Trophoblast cell (in vitro differentiated cells and primary cell): ENCODE results near the gene FBLN5.

Experiments used
- DNase-seq, 2 donors: peaks; one replicate each; pipeline ENCODE4 v3.0.0-alpha.2; 2016
- H2AFZ ChIP-seq: 2 replicates; pipeline ENCODE4 v1.6.1; 2013; ENCODE audit warnings: low read length, moderate library complexity, mild to moderate bottlenecking; ENCODE audit not compliant: insufficient read depth, poor library complexity
- H2AK5ac ChIP-seq: 2 replicates; pipeline ENCODE4 v1.6.1; 2013; ENCODE audit warnings: mild to moderate bottlenecking, low read length
- H2BK120ac ChIP-seq: 2 replicates; pipeline ENCODE4 v1.6.1; 2013; ENCODE audit warnings: low read length, mild to moderate bottlenecking, moderate library complexity; ENCODE audit not compliant: insufficient read depth, poor library complexity
- H2BK12ac ChIP-seq: 2 replicates; pipeline ENCODE4 v1.6.1; 2013; ENCODE audit warnings: mild to moderate bottlenecking, low read length, moderate library complexity
- H2BK5ac ChIP-seq: 2 replicates; pipeline ENCODE4 v1.6.1; 2013; ENCODE audit warnings: low read length, low read depth, moderate library complexity, mild to moderate bottlenecking; ENCODE audit not compliant: poor library complexity
- H3K14ac ChIP-seq: 2 replicates; pipeline ENCODE4 v1.6.1; 2013; ENCODE audit warnings: mild to moderate bottlenecking, low read length
- H3K18ac ChIP-seq: 2 replicates; pipeline ENCODE4 v1.6.1; 2013; ENCODE audit warnings: mild to moderate bottlenecking, low read length
- H3K23ac ChIP-seq: 2 replicates; pipeline ENCODE4 v1.6.1; 2013; ENCODE audit warnings: low read length
- H3K27ac ChIP-seq: 2 replicates; pipeline ENCODE4 v1.5.1; 2013; ENCODE audit warnings: low read depth, mild to moderate bottlenecking, inconsistent platforms, low read length, moderate library complexity
- H3K27me3 ChIP-seq: 2 replicates; pipeline ENCODE4 v1.6.1; 2013; ENCODE audit warnings: inconsistent platforms, mild to moderate bottlenecking, low read length, moderate library complexity; ENCODE audit not compliant: insufficient read depth
- H3K36me3 ChIP-seq, 2 experiments: 1 replicate in 1 of 2; 2 replicates in 1 of 2; pipeline ENCODE4 v1.6.1; 2013; ENCODE audit warnings: low read length in 2 of 2, mild to moderate bottlenecking in 2 of 2, moderate library complexity in 1 of 2; ENCODE audit not compliant: insufficient read depth in 2 of 2, control insufficient read depth in 1 of 2
- H3K4ac ChIP-seq: 2 replicates; pipeline ENCODE4 v1.6.1; 2013; ENCODE audit warnings: low read depth, mild to moderate bottlenecking, low read length, moderate library complexity
- H3K4me1 ChIP-seq, 2 experiments: 1 replicate in 1 of 2; 2 replicates in 1 of 2; pipeline ENCODE4 v1.6.1; 2013; ENCODE audit warnings: low read length in 2 of 2, mild to moderate bottlenecking in 2 of 2, moderate library complexity in 1 of 2; ENCODE audit not compliant: insufficient read depth in 2 of 2, control insufficient read depth in 1 of 2
- H3K4me2 ChIP-seq: 2 replicates; pipeline ENCODE4 v1.6.1; 2013; ENCODE audit warnings: inconsistent platforms, mild to moderate bottlenecking, low read length, moderate library complexity
- H3K4me3 ChIP-seq: 2 replicates; pipeline ENCODE4 v1.5.1; 2013; ENCODE audit warnings: mild to moderate bottlenecking, low read depth, low read length, inconsistent platforms
- H3K79me1 ChIP-seq: one replicate; pipeline ENCODE4 v1.6.1; 2013; ENCODE audit warnings: low read length
- H3K79me2 ChIP-seq: 2 replicates; pipeline ENCODE4 v1.6.1; 2013; ENCODE audit warnings: low read length, mild to moderate bottlenecking; ENCODE audit not compliant: control insufficient read depth, insufficient read depth, poor library complexity
- H3K9ac ChIP-seq: 2 replicates; pipeline ENCODE4 v1.6.1; 2013; ENCODE audit warnings: mild to moderate bottlenecking, low read length
- H3K9me3 ChIP-seq: 2 replicates; pipeline ENCODE4 v1.6.1; 2013; ENCODE audit warnings: low read depth, mild to moderate bottlenecking, control low read depth, inconsistent platforms, low read length; ENCODE audit not compliant: insufficient read depth
- H4K12ac ChIP-seq: 2 replicates; pipeline ENCODE4 v1.6.1; 2013; ENCODE audit warnings: low read depth, mild to moderate bottlenecking, low read length, moderate library complexity
- H4K8ac ChIP-seq: 2 replicates; pipeline ENCODE4 v1.6.1; 2013; ENCODE audit warnings: low read depth, mild to moderate bottlenecking, low read length, moderate library complexity
- H4K91ac ChIP-seq: one replicate; pipeline ENCODE4 v1.6.1; 2013; ENCODE audit warnings: low read depth, mild to moderate bottlenecking, low read length, moderate library complexity
- WGBS: extraction: QIAGEN DNeasy Blood & Tissue Kit; methylation state at CpG from one replicate; pipeline ENCODE4 v1.1.7; 2013; ENCODE audit warnings: missing lambda C conversion rate; ENCODE audit not compliant: insufficient read length, insufficient coverage; ENCODE audit errors: extremely low coverage; 5-methylcytosine and 5-hydroxymethylcytosine counted together

FBLN5 gene

DNA sequence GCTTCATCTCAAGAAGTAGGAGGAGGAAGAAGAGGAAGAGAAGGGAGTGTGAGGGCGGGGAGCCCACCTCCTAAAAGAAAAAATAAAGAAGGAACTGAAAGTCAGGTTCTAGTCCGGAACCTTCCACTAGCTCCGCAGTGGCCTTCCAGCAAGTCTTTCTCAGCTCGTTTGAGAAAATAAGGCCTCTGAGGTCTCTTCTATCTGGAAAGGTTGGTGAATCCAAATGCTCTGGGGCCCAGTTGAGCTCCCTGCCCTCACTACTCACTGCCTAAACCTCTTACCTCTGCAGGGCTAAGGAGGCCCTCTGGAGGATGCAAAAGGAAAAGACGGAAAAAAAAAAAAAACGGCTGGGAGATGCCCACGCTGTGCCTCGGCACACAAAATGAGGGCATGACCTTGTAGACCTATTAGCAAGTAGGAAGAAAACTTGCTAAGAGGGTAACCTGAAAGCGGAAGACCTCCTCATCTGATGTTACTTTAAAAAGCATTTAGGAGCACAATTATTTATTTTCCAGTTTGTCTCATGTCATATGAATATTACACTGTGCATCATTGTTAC, 35.9 kb downstream of the FBLN5 start:
- Histone ChIP-seq H3K4me3 (no peak overlapping the region), H3K79me2 (no peaks in the 10 kb centered on the region), H3K14ac (no peak overlapping the region), H3K79me1 (no peaks in the 10 kb centered on the region), H3K4ac (no peak overlapping the region), H3K23ac (no peak overlapping the region), H4K8ac (no peak overlapping the region), H4K91ac (no peak overlapping the region), H2BK5ac (no peak overlapping the region), H2BK12ac (no peak overlapping the region), H3K36me3 (no peaks in the 10 kb centered on the region), H3K4me2 (no peak overlapping the region), H3K4me1 (no peaks in the 10 kb centered on the region), H3K18ac (no peak overlapping the region), H2AFZ (no peak overlapping the region), H2BK120ac (no peak overlapping the region), H4K12ac (no peak overlapping the region), H2AK5ac (no peak overlapping the region), H3K9ac (no peak overlapping the region), H3K27me3 (no peaks in the 10 kb centered on the region), H3K27ac (no peak overlapping the region), H3K9me3 (no peaks in the 10 kb centered on the region)
- WGBS = no CpG with 5 or more reads among the region's 9 CpGs
- DNase-seq = peak; percentile 31 to 64

DNA sequence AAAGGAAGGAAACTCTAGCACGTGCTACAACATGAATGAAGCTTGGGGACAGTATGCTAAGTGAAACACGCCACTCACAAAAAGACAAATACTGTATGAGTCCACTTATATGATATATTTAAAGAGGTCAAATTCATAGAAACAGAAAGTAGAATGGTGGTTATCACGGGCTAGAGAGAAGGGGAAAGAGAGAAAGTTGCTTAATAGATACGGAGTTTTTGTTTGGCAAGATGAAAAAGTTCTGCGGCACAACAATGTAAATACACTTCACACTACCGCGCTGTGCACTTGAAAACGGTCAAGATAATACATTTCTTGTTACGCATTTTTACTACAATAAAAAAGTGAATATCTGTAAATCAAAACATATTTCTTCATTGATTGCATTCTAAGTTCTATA, 37.3 kb downstream of the FBLN5 start:
- H3K9ac ChIP-seq = no peak overlapping the region
- WGBS = no CpG with 5 or more reads among the region's 9 CpGs
- H3K36me3 ChIP-seq = no peaks in the 10 kb centered on the region
- H2BK12ac ChIP-seq = no peak overlapping the region
- no peaks in the 10 kb centered on the region for H3K79me1 ChIP-seq
- H3K27ac ChIP-seq = no peak overlapping the region
- H3K23ac ChIP-seq = no peak overlapping the region
- H2AK5ac ChIP-seq = no peak overlapping the region
- no peak for DNase-seq
- H3K18ac ChIP-seq = no peak overlapping the region
- no peak overlapping the region for H4K91ac ChIP-seq
- no peaks in the 10 kb centered on the region for H3K27me3 ChIP-seq
- H3K4me2 ChIP-seq = no peak overlapping the region
- no peak overlapping the region for H2AFZ ChIP-seq
- no peak overlapping the region for H3K14ac ChIP-seq
- no peak overlapping the region for H3K4ac ChIP-seq
- H4K12ac ChIP-seq = no peak overlapping the region
- H3K9me3 ChIP-seq = no peaks in the 10 kb centered on the region
- no peak overlapping the region for H3K4me3 ChIP-seq
- no peak overlapping the region for H2BK5ac ChIP-seq
- H3K4me1 ChIP-seq = no peaks in the 10 kb centered on the region
- H4K8ac ChIP-seq = no peak overlapping the region
- H3K79me2 ChIP-seq = no peaks in the 10 kb centered on the region
- H2BK120ac ChIP-seq = no peak overlapping the region

DNA sequence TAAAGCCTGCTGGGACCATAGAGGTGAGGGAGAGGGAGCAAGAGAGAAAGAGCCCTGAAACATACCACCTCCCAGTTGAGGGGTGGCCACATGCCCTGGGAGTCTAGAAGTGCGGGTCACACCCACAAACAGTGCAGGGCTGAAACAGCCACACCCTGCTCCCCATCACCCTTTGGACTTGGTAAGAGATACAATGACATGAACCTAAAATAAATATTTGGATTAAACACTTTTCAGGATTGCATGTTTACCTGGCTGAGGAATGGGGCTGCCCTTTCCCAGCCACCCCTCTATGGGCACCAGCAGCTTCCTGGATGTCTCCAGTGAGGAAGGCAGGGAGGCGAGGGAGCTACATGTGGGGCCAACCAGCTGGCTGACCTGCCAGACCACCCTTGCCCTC, 41.1 kb downstream of the FBLN5 start:
- Histone ChIP-seq H3K9ac (no peak overlapping the region), H4K8ac (no peak overlapping the region), H3K4me3 (no peak overlapping the region), H4K12ac (no peak overlapping the region), H3K4ac (no peak overlapping the region), H4K91ac (no peak overlapping the region), H3K18ac (no peak overlapping the region), H3K27ac (no peak overlapping the region), H2BK12ac (no peak overlapping the region), H3K9me3 (no peaks in the 10 kb centered on the region), H2BK5ac (no peak overlapping the region), H2AK5ac (no peak overlapping the region), H3K4me1 (no peaks in the 10 kb centered on the region), H3K23ac (no peak overlapping the region), H2AFZ (no peak overlapping the region), H3K79me2 (no peaks in the 10 kb centered on the region), H3K36me3 (no peaks in the 10 kb centered on the region), H3K14ac (no peak overlapping the region), H3K4me2 (no peak overlapping the region), H3K79me1 (no peaks in the 10 kb centered on the region), H3K27me3 (no peaks in the 10 kb centered on the region), H2BK120ac (no peak overlapping the region)
- WGBS = no CpG with 5 or more reads among the region's 2 CpGs
- DNase-seq = no peak

DNA sequence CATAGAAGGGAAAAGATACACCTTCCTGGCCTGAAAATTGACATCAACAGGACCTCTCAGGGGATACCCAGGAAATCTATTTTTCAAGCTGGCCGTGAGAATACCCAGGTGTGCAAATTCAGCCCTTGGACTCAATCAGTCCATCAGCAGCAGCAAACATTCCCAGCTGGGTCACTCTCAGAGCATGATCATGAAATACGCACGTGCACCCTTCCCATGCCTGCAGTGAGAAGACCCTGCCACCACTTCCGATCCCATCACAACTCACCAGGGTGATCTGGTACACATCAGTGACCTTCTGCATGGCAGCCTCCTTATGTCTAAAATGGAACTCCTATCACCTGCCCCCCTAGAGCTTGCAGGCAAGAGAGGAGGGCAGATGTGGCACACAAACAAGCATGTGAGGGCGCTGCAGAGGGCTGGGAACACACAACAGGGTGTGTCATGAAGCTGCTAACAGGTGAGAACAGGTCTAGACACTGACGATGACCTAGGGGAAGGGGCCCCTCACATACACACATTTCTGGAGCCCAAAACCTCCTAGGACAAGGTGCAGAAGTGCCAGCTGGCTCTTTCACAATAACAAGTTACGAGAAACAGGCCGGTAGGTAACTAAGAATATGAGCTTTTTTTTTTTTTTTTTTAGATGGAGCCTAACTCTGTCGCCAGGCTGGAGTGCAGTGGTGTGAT, 42.4 kb downstream of the FBLN5 start:
- Histone ChIP-seq H3K79me2 (no peaks in the 10 kb centered on the region), H4K91ac (no peak overlapping the region), H3K18ac (no peak overlapping the region), H3K36me3 (no peaks in the 10 kb centered on the region), H3K14ac (no peak overlapping the region), H2BK5ac (no peak overlapping the region), H3K4me1 (no peaks in the 10 kb centered on the region), H3K27ac (no peak overlapping the region), H3K4me2 (no peak overlapping the region), H3K4me3 (no peak overlapping the region), H2AK5ac (no peak overlapping the region), H3K79me1 (no peaks in the 10 kb centered on the region), H4K12ac (no peak overlapping the region), H2AFZ (no peak overlapping the region), H2BK120ac (no peak overlapping the region), H2BK12ac (no peak overlapping the region), H3K9ac (no peak overlapping the region), H3K9me3 (no peaks in the 10 kb centered on the region), H3K23ac (no peak overlapping the region), H4K8ac (no peak overlapping the region), H3K4ac (no peak overlapping the region), H3K27me3 (no peaks in the 10 kb centered on the region)
- WGBS = no CpG with 5 or more reads among the region's 9 CpGs
- no peak for DNase-seq
